Esophagus muscularis mucosa (tissue), 4 donors: ENCODE results near the gene OR2B2. TPM values are rescaled to one million over a fixed set of nuclear protein-coding genes. Genes with fewer than 3 reads are reported as not detected.

ENCODE experiments used
- DNase-seq: peaks from one replicate; pipeline ENCODE4 v3.0.0-alpha.2; 2017; ENCODE audit errors: extremely low spot score
- H3K27ac ChIP-seq, 4 donors: fragments of 200-600 bp; sonication (generic); replicated peaks in 1 of 4; 1 replicate in 3 of 4; 2 replicates in 1 of 4; pipeline ENCODE4 v1.5.1; 2016 to 2019; ENCODE audit warnings: mild to moderate bottlenecking in 1 of 4
- H3K27me3 ChIP-seq, 4 donors: fragments of 200-600 bp; sonication (generic); one replicate each; pipeline versions ENCODE4 v1.5.1 to v1.6.0; 2016 to 2019
- H3K36me3 ChIP-seq, 4 donors: fragments of 200-600 bp; sonication (generic); one replicate each; pipeline ENCODE4 v1.5.1; 2016 to 2019
- H3K4me1 ChIP-seq, 4 donors: fragments of 200-600 bp; sonication (generic); one replicate each; pipeline ENCODE4 v1.5.1; 2016 to 2019
- H3K4me3 ChIP-seq, 4 donors: fragments of 200-600 bp; sonication (generic); 1 replicate in 2 of 4; 2 replicates in 2 of 4; pipeline ENCODE4 v1.5.1; 2016 to 2019; ENCODE audit warnings: mild to moderate bottlenecking in 4 of 4, moderate library complexity in 1 of 4
- H3K9me3 ChIP-seq, 4 donors: fragments of 200-600 bp; sonication (generic); 1 replicate in 3 of 4; 2 replicates in 1 of 4; pipeline ENCODE4 v1.5.1; 2016 to 2019
- EP300 ChIP-seq: sonication (generic); formaldehyde crosslinking; IDR thresholded peaks from one replicate; pipeline ENCODE4 v1.6.1; 2017; ENCODE audit warnings: antibody characterized with exemption
- POLR2A ChIP-seq: fragments of 450-650 bp; IDR thresholded peaks from one replicate; pipeline ENCODE4 v1.6.1; 2017; ENCODE audit warnings: antibody characterized with exemption, moderate library complexity, mild to moderate bottlenecking, low read depth
- POLR2AphosphoS5 ChIP-seq, 2 donors: sonication (generic); formaldehyde crosslinking; IDR thresholded peaks; one replicate each; pipeline ENCODE4 v1.6.1; 2017; ENCODE audit warnings: antibody characterized with exemption in 2 of 2
- WGBS: methylation state at CpG from one replicate; pipeline ENCODE4 v1.1.5; 2018; 5-methylcytosine and 5-hydroxymethylcytosine counted together
- intact Hi-C: fragments of 100-400 bp; cut with DNase I; formaldehyde crosslinking; loops from one replicate; pipeline ENCODE4 v1.15.1; 2023
- total RNA-seq, 4 donors: library from RNA; depleted of rRNA; stranded (reverse); fragments of >200 nt; gene quantifications; one replicate each; pipeline versions ENCODE4 v1.1.0 to v1.2.1, GENCODE V29; 2016
- TF ChIP-seq, protein P1 (sequence below), 3 experiments: fragments of 200-600 bp in 2 of 3; fragments of 450-650 bp in 1 of 3; sonication (generic) in 2 of 3; IDR thresholded peaks; one replicate each; pipeline ENCODE4 v1.5.1; 2017 to 2019; ENCODE audit warnings: antibody characterized with exemption in 3 of 3, mild to moderate bottlenecking in 2 of 3, moderate library complexity in 1 of 3

The OR2B2 gene
- total RNA-seq, 4 donors from 2014 or later: not detected

DNA sequence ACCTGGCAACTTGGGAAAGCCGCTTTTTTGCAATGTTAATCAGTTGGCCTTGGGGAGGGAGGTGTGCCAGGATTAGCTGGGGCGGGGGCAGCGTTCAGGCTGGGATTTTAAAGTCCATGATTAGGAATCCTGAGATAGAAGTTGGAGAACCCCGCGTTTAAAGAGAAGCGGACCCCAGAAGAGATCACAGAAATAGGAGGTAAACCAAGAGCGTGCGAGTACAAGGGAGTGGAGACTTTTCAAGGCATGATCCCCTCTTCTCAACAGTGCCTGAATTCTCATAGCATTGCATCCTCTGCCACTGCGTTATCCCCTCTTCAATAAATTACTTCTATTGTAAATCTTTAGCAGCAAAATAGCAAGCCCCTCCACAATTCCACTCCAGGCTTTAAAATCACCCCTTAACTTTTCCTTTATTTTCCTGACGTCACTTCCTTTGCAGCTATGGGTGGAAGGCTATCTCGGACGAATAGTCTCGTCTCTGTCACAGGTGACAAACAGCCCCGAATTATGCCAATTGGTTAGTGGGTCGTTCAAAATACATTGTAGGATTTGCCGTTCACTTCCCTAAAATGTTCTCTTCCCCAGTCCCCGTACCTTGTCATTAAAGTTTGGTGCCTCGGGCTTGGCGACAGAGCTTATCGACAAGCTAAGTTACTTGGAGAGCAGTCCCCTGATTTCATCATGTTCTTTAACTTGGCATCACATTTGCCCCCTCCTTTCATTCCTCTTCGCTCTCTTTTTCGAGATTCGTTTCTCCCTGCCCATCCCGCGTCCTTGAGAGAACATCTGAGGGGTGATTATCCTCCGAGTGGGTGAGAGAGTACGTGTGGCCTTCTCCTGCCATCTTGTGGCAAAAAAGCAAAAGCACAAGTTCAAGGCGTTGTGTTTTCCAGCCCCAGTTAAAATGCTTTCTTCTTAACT lies 17.1 kb downstream of the OR2B2 start:
- TF ChIP-seq, protein P1, sequence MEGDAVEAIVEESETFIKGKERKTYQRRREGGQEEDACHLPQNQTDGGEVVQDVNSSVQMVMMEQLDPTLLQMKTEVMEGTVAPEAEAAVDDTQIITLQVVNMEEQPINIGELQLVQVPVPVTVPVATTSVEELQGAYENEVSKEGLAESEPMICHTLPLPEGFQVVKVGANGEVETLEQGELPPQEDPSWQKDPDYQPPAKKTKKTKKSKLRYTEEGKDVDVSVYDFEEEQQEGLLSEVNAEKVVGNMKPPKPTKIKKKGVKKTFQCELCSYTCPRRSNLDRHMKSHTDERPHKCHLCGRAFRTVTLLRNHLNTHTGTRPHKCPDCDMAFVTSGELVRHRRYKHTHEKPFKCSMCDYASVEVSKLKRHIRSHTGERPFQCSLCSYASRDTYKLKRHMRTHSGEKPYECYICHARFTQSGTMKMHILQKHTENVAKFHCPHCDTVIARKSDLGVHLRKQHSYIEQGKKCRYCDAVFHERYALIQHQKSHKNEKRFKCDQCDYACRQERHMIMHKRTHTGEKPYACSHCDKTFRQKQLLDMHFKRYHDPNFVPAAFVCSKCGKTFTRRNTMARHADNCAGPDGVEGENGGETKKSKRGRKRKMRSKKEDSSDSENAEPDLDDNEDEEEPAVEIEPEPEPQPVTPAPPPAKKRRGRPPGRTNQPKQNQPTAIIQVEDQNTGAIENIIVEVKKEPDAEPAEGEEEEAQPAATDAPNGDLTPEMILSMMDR (IDR thresholded peaks at IDR 0.05): peak; percentile 81 to 85 (median 83)
- peak; percentile 21 to 50 for TF ChIP-seq POLR2AphosphoS5 (IDR thresholded peaks at IDR 0.05)
- TF ChIP-seq POLR2A: no peak
- intact Hi-C loops: loop anchor here (2.0 to 10.0 kb wide), 5 partner anchors 58 to 708 kb away; a partner anchor contains a TSS
- Histone ChIP-seq H3K4me1 (peaks cover 25 to 32% (median 29%) of the 10 kb centered on the region in 4 donors), H3K9me3 (no peaks in the 10 kb centered on the region), H3K36me3 (no peaks in the 10 kb centered on the region), H3K27me3 (peaks cover 0 to 38% (median 26%) of the 10 kb centered on the region in 4 donors), H3K4me3 (peak overlapping the region; percentile 59 to 78 (median 67)), H3K27ac (peak overlapping the region; percentile 85 to 86 (median 85))
- WGBS: under 1% methylated on average over 28 of the region's 28 CpGs
- no peak for DNase-seq

DNA sequence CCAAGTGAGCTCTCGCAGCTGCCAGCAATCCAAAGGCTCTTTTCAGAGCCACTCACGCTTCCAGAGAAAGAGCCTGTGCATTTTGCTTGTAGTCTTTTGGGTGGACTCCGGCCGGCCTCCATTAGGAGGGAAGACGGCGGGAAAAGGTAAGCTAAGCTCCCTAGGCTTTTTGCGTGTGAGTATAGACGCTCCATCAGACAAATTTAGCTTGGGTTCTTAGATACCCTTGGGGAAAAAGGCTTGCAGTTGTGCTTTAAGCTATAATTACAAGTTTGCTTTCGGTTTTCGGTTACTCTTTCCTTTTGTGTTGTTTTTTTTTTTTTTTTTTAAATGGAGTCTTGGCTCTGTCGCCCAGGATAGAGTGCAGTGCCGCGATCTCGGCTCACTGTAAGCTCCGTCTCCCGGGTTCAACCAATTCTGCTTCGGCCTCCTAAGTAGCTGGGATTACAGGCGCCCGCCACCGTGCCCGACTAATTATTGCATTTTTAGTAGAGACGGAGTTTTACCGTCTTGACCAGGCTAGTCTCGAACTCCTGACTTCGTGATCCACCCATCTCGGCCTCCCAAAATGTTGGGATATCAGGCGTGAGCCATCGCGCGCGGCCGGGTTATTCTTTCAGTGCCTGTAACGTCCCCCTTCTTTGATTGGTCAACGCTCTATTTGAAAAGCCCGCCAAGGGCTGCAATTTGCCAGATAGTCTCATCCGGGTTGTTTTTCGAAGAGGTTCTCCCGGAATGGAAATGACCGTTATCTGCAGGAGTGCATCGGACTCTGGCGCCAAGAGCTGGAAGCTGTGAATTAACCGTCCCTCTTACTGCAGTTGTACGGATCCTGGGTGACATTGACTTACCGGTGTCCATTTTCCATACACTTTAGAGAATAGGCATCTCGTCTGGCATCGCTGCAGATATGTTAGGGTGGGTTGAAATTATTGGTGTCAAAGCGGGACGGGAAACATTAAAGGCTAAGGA lies 18.1 kb downstream of the OR2B2 start:
- intact Hi-C loops: loop anchor here (2.0 to 10.0 kb wide), 4 partner anchors 57 to 389 kb away; a partner anchor contains a TSS

DNA sequence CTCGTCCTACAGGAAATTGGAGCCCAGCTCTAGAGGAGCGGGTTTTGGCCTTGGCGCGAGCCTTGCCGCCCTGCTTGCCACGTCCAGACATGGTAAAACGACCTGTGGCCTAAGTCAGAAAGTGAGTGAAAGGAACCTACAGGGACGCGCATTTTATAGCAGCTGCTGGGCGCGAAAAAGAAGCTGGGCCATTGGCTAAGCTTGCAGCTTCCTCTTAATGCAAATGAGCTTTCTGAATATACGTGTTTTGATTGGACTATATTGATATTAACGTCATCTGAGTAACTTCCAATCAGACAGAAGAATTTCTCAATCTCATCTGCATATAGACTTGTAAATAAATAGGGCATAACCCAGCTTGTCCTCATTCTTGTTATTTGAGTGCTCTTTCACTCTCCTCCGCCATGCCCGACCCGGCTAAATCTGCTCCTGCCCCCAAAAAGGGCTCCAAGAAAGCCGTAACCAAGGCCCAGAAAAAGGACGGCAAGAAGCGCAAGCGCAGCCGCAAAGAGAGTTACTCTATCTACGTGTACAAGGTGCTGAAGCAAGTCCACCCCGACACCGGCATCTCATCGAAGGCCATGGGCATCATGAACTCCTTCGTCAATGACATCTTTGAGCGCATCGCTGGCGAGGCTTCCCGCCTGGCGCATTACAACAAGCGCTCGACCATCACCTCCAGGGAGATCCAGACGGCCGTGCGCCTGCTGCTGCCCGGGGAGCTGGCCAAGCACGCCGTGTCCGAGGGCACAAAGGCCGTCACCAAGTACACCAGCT lies 18.9 kb downstream of the OR2B2 start:
- Histone ChIP-seq H3K27me3 (peaks cover 0 to 56% (median 36%) of the 10 kb centered on the region in 4 donors), H3K4me1 (peaks cover 25 to 34% (median 30%) of the 10 kb centered on the region in 4 donors), H3K36me3 (no peaks in the 10 kb centered on the region), H3K9me3 (no peaks in the 10 kb centered on the region), H3K4me3 (peak overlapping the region; percentile 59 to 78 (median 67)), H3K27ac (peak overlapping the region; percentile 40 to 85 (median 50))
- no peak for TF ChIP-seq POLR2A
- TF ChIP-seq, protein P1 (IDR thresholded peaks at IDR 0.05): no peak
- no peak for TF ChIP-seq EP300
- peak; percentile 75 to 92 for TF ChIP-seq POLR2AphosphoS5 (IDR thresholded peaks at IDR 0.05)
- peak; percentile 94 for DNase-seq
- intact Hi-C loops: loop anchor here (5.0 to 10.0 kb wide), 2 partner anchors 56 to 388 kb away; a partner anchor contains a TSS
- 2% methylated on average over 40 of the region's 41 CpGs for WGBS

More for the DNA sequence above, 18.1 kb downstream of the OR2B2 start:
- Histone ChIP-seq H3K4me3 (peak overlapping the region; percentile 59 to 78 (median 67)), H3K9me3 (no peaks in the 10 kb centered on the region), H3K36me3 (no peaks in the 10 kb centered on the region), H3K27me3 (peaks cover 0 to 47% (median 35%) of the 10 kb centered on the region in 4 donors), H3K27ac (peak overlapping the region; percentile 85 to 86 (median 85)), H3K4me1 (peaks cover 25 to 34% (median 30%) of the 10 kb centered on the region in 4 donors)
- TF ChIP-seq POLR2AphosphoS5 (IDR thresholded peaks at IDR 0.05) (peak; percentile 19 to 66), EP300 (no peak), POLR2A (no peak)
- TF ChIP-seq, protein P1 (IDR thresholded peaks at IDR 0.05): no peak
- peak; percentile 96 for DNase-seq
- WGBS: under 1% methylated on average over 48 of the region's 48 CpGs

DNA sequence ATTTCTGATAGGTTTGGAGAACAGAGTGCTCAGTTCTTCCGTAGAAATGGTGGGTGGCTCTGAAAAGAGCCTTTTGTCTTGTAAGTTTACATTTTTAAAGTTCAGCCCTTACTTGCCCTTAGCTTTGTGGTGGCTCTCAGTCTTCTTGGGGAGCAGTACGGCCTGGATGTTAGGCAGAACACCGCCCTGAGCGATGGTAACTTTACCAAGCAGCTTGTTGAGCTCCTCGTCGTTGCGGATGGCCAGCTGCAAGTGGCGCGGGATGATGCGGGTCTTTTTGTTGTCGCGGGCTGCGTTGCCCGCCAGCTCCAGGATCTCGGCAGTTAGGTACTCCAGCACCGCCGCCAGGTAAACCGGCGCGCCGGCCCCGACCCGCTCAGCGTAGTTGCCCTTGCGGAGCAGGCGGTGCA lies 19.5 kb downstream of the OR2B2 start:
- TF ChIP-seq, protein P1 (IDR thresholded peaks at IDR 0.05): no peak
- TF ChIP-seq POLR2A: no peak
- TF ChIP-seq POLR2AphosphoS5 (IDR thresholded peaks at IDR 0.05): no peak
- no peak for TF ChIP-seq EP300

More for the DNA sequence above, 19.5 kb downstream of the OR2B2 start:
- 8% methylated on average over 9 of the region's 26 CpGs for WGBS
- H3K27me3 ChIP-seq: peaks cover 0 to 62% (median 39%) of the 10 kb centered on the region in 4 donors
- H3K27ac ChIP-seq: peak overlapping the region in 3 of 4 donors; percentile 36 to 47 (median 40)
- H3K9me3 ChIP-seq: no peaks in the 10 kb centered on the region
- peaks cover 25 to 34% (median 30%) of the 10 kb centered on the region in 4 donors for H3K4me1 ChIP-seq
- intact Hi-C loops: loop anchor here (5.0 to 10.0 kb wide), 2 partner anchors 55 to 388 kb away; a partner anchor contains a TSS
- H3K4me3 ChIP-seq: peak overlapping the region; percentile 59 to 78 (median 67)
- no peak for DNase-seq
- H3K36me3 ChIP-seq: no peaks in the 10 kb centered on the region
